Transverse colon (tissue), 3 donors: Measurements from ENCODE around the gene USP9Y.

Experiments
- EP300 ChIP-seq: sonication (generic); formaldehyde crosslinking; IDR thresholded peaks from one replicate; pipeline ENCODE4 v1.6.1; 2017; ENCODE audit warnings: antibody characterized with exemption, low read depth
- TF ChIP-seq, protein P1 (sequence below), 5 experiments: fragments of 200-600 bp in 3 of 5; fragments of 450-650 bp in 2 of 5; sonication (generic) in 3 of 5; IDR thresholded peaks; 1 replicate in 2 of 5; 2 replicates in 3 of 5; pipeline ENCODE4 v1.5.1; 2016 to 2017; ENCODE audit warnings: antibody characterized with exemption in 5 of 5, inconsistent platforms in 3 of 5, mild to moderate bottlenecking in 2 of 5, moderate library complexity in 1 of 5

- TF ChIP-seq, protein P1, sequence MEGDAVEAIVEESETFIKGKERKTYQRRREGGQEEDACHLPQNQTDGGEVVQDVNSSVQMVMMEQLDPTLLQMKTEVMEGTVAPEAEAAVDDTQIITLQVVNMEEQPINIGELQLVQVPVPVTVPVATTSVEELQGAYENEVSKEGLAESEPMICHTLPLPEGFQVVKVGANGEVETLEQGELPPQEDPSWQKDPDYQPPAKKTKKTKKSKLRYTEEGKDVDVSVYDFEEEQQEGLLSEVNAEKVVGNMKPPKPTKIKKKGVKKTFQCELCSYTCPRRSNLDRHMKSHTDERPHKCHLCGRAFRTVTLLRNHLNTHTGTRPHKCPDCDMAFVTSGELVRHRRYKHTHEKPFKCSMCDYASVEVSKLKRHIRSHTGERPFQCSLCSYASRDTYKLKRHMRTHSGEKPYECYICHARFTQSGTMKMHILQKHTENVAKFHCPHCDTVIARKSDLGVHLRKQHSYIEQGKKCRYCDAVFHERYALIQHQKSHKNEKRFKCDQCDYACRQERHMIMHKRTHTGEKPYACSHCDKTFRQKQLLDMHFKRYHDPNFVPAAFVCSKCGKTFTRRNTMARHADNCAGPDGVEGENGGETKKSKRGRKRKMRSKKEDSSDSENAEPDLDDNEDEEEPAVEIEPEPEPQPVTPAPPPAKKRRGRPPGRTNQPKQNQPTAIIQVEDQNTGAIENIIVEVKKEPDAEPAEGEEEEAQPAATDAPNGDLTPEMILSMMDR (IDR thresholded peaks at IDR 0.05), result no peak
- no peak for TF ChIP-seq EP300
Measured at GRCh38 chrY:12749293-12749692, 48.3 kb downstream of the USP9Y start.
